Endothelial cell of umbilical vein (primary cell): Measurements from ENCODE around the gene NPY1R. TPM values are rescaled to one million over a fixed set of nuclear protein-coding genes. Genes with fewer than 3 reads are reported as not detected.

Experiments
- BruUV-seq: library from RNA; stranded (reverse); fragments of 400-500 nt; replicated peaks from 2 replicates; lab custom pipeline; 2021; lab: Mats Ljungman, UMichigan
- CTCF ChIA-PET: fragments of 300-600, 350-600 bp; sonication (Branson Sonifier 250); formaldehyde crosslinking; loops from one replicate; lab custom pipeline; 2021; ENCODE audit warnings: antibody characterized with exemption, inconsistent platforms; lab: Charles Lee
- POLR2A ChIA-PET: fragments of 300-600, 350-600 bp; sonication (Branson Sonifier 250); formaldehyde crosslinking; loops from one replicate; lab custom pipeline; 2021; ENCODE audit warnings: antibody characterized with exemption, inconsistent platforms; lab: Charles Lee
- DNase-seq: peaks from one replicate; pipeline ENCODE4 v3.0.0-alpha.2; 2011; ENCODE audit warnings: low read depth, low spot score
- FAIRE-seq: peaks from 2 replicates; lab custom pipeline; 2011; peaks lifted over from hg19 to GRCh38; lab: Jason Lieb, UNC
- H2AFZ ChIP-seq: 2 replicates; pipeline ENCODE4 v1.6.0; 2012; ENCODE audit warnings: low read depth, low read length, control low read depth, inconsistent platforms
- H3K27ac ChIP-seq: 2 replicates; pipeline ENCODE4 v1.5.1; 2011; ENCODE audit warnings: low read depth, mild to moderate bottlenecking, control low read depth, low read length, moderate library complexity; ENCODE audit not compliant: insufficient read depth
- H3K27me3 ChIP-seq, 2 experiments: 2 replicates each; pipeline versions ENCODE4 v1.6.0 to v1.6.1; 2011; ENCODE audit warnings: low read length in 2 of 2, mixed read lengths in 1 of 2; ENCODE audit not compliant: control insufficient read depth in 2 of 2, insufficient read depth in 2 of 2
- H3K36me3 ChIP-seq, 2 experiments: 2 replicates in 1 of 2; 3 replicates in 1 of 2; pipeline ENCODE4 v1.5.1; 2011; ENCODE audit warnings: low read length in 2 of 2, mild to moderate bottlenecking in 1 of 2, moderate library complexity in 1 of 2; ENCODE audit not compliant: control insufficient read depth in 2 of 2, insufficient read depth in 2 of 2; ENCODE audit errors: extremely low read depth in 1 of 2
- H3K4me1 ChIP-seq: 3 replicates; pipeline ENCODE4 v1.5.1; 2011; ENCODE audit warnings: mild to moderate bottlenecking, low read length; ENCODE audit not compliant: control insufficient read depth, insufficient read depth; ENCODE audit errors: extremely low read depth
- H3K4me2 ChIP-seq: 2 replicates; pipeline ENCODE4 v1.6.1; 2011; ENCODE audit warnings: low read length, control low read depth, mixed read lengths; ENCODE audit not compliant: insufficient read depth
- H3K4me3 ChIP-seq, 3 experiments: fragments of 200-600 bp in 1 of 3; sonication (generic), shearing (Covaris generic) in 1 of 3; replicated peaks in 1 of 3; 2 replicates each; pipeline ENCODE4 v1.5.1; 2011 to 2016; ENCODE audit warnings: control low read depth in 3 of 3, low read length in 3 of 3, mild to moderate bottlenecking in 2 of 3, inconsistent platforms in 1 of 3, low read depth in 1 of 3, moderate library complexity in 1 of 3; ENCODE audit not compliant: insufficient read depth in 1 of 3
- H3K79me2 ChIP-seq: 2 replicates; pipeline ENCODE4 v1.6.0; 2012; ENCODE audit warnings: low read length, inconsistent platforms; ENCODE audit not compliant: control insufficient read depth, insufficient read depth
- H3K9ac ChIP-seq: replicated peaks from 2 replicates; pipeline ENCODE3; 2011; ENCODE audit warnings: low read length, control low read depth; ENCODE audit not compliant: insufficient read depth; ENCODE audit errors: extremely low read depth
- H3K9me1 ChIP-seq: replicated peaks from 3 replicates; pipeline ENCODE4 v1.6.0; 2011; ENCODE audit warnings: mild to moderate bottlenecking, low read length; ENCODE audit not compliant: control insufficient read depth, insufficient read depth; ENCODE audit errors: extremely low read depth
- H3K9me3 ChIP-seq: replicated peaks from 2 replicates; pipeline ENCODE4 v1.5.1; 2012; ENCODE audit warnings: low read length, inconsistent platforms; ENCODE audit not compliant: control insufficient read depth, insufficient read depth
- H4K20me1 ChIP-seq: replicated peaks from 2 replicates; pipeline ENCODE3; 2011; ENCODE audit warnings: mild to moderate bottlenecking, low read length; ENCODE audit not compliant: control insufficient read depth, insufficient read depth; ENCODE audit errors: extremely low read depth
- EZH2 ChIP-seq: IDR thresholded peaks from 2 replicates; pipeline ENCODE4 v1.6.1; 2012; ENCODE audit warnings: borderline replicate concordance, low read depth, mild to moderate bottlenecking, moderate library complexity, low read length, inconsistent platforms; ENCODE audit not compliant: severe bottlenecking
- FOS ChIP-seq: IDR thresholded peaks from 2 replicates; pipeline ENCODE4 v1.6.1; 2011; ENCODE audit warnings: mild to moderate bottlenecking, low read length, moderate library complexity, borderline replicate concordance; ENCODE audit not compliant: insufficient read depth
- GATA2 ChIP-seq: IDR thresholded peaks from 2 replicates; pipeline ENCODE4 v1.7.0; 2011; ENCODE audit warnings: low read depth, mild to moderate bottlenecking, moderate library complexity, mixed read lengths, low read length; ENCODE audit not compliant: insufficient read length, insufficient read depth
- JUN ChIP-seq: IDR thresholded peaks from 2 replicates; pipeline ENCODE4 v1.6.1; 2011; ENCODE audit warnings: borderline replicate concordance, low read depth; ENCODE audit not compliant: insufficient read length, insufficient read depth
- MYC ChIP-seq: IDR thresholded peaks from one replicate; pipeline ENCODE4 v1.6.1; 2011; ENCODE audit warnings: mild to moderate bottlenecking, low read depth, low read length
- POLR2A ChIP-seq: IDR thresholded peaks from 2 replicates; pipeline ENCODE4 v1.6.1; 2012; ENCODE audit warnings: low read depth, mild to moderate bottlenecking, control low read depth, low read length
- POLR2AphosphoS5 ChIP-seq: IDR thresholded peaks from 2 replicates; pipeline ENCODE4 v1.6.1; 2012; ENCODE audit warnings: low read depth, mild to moderate bottlenecking, control low read depth, low read length, moderate library complexity; ENCODE audit not compliant: insufficient read depth
- dilution Hi-C: fragments of 300-500 bp; cut with MboI; formaldehyde crosslinking; loops from one replicate; pipeline ENCODE4 v1.15.0; 2019; ENCODE audit warnings: low sequenced_read_pairs; ENCODE audit not compliant: extremely low pct_ligation_motif_present
- intact Hi-C: fragments of 100-400 bp; cut with micrococcal nuclease; formaldehyde crosslinking; loops from one replicate; pipeline ENCODE4 v1.10.0; 2022
- polyA plus RNA-seq, 4 experiments: library from polyadenylated mRNA; depleted of rRNA in 3 of 4; stranded (reverse) in 3 of 4; unstranded in 1 of 4; fragments of >200 nt; gene quantifications; 2 replicates each; pipeline versions ENCODE4 v1.2.1 to v1.2.3, GENCODE V29; 2011 to 2012; ENCODE audit warnings: missing spikeins in 1 of 4
- total RNA-seq: library from RNA; stranded (reverse); gene quantifications from 2 replicates; pipeline ENCODE4 v1.2.3, GENCODE V29; 2021
- TF ChIP-seq, protein P1 (sequence below): IDR thresholded peaks from 2 replicates; pipeline ENCODE4 v1.6.1; 2011; ENCODE audit not compliant: insufficient read depth, insufficient read length
- TF ChIP-seq, protein P2 (sequence below), 2 donors: IDR thresholded peaks; 1 replicate in 1 of 2; 2 replicates in 1 of 2; pipeline ENCODE4 v1.5.1; 2011; ENCODE audit warnings: low read length in 2 of 2, mild to moderate bottlenecking in 2 of 2, moderate library complexity in 2 of 2, control low read depth in 1 of 2, inconsistent platforms in 1 of 2, low read depth in 1 of 2; ENCODE audit not compliant: insufficient read depth in 1 of 2; ENCODE audit errors: extremely low read depth in 1 of 2

The NPY1R gene
- total and polyA plus RNA-seq, 2 donors (not counting 3 experiments of a cell fraction or from before 2014, with no cell fraction given): 0.08 TPM; not detected in 1

DNA sequence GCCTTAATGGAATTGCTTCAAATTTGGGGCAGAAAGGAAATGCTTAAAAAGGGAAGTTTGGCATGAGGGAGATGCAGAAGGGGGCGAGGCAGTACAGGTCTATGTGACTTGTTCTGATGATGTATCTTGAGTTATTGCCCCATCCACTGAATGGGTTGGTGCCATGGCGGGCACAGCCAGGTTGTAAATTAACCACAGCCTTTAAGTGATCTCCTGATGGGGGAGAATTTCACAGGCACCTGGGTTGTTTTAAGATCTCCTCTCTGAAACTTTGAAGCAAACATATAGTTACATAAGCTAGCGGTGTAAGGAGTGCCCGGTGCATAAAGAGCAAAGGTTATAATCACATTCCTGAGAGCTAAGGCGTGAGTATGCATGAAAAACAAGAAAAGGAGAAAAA, 48.3 kb upstream of the NPY1R start:
- TF ChIP-seq, protein P1, sequence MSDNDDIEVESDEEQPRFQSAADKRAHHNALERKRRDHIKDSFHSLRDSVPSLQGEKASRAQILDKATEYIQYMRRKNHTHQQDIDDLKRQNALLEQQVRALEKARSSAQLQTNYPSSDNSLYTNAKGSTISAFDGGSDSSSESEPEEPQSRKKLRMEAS: no peak
- TF ChIP-seq JUN: no peak
- TF ChIP-seq POLR2A: no peak
- TF ChIP-seq, protein P2, sequence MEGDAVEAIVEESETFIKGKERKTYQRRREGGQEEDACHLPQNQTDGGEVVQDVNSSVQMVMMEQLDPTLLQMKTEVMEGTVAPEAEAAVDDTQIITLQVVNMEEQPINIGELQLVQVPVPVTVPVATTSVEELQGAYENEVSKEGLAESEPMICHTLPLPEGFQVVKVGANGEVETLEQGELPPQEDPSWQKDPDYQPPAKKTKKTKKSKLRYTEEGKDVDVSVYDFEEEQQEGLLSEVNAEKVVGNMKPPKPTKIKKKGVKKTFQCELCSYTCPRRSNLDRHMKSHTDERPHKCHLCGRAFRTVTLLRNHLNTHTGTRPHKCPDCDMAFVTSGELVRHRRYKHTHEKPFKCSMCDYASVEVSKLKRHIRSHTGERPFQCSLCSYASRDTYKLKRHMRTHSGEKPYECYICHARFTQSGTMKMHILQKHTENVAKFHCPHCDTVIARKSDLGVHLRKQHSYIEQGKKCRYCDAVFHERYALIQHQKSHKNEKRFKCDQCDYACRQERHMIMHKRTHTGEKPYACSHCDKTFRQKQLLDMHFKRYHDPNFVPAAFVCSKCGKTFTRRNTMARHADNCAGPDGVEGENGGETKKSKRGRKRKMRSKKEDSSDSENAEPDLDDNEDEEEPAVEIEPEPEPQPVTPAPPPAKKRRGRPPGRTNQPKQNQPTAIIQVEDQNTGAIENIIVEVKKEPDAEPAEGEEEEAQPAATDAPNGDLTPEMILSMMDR (IDR thresholded peaks at IDR 0.05; ENCODE audit: extremely low read depth in 1 of 2, insufficient read depth in 1 of 2, low read depth in 1 of 2, low read length in 2 of 2): no peak
- no peak for TF ChIP-seq FOS
- TF ChIP-seq GATA2: no peak
- no peak for TF ChIP-seq MYC
- no peak for TF ChIP-seq EZH2
- TF ChIP-seq POLR2AphosphoS5: no peak
- dilution Hi-C loops: no loop called here
- CTCF ChIA-PET: no interaction called here

More for the DNA sequence above, 48.3 kb upstream of the NPY1R start:
- H3K36me3 ChIP-seq: no peaks in the 10 kb centered on the region
- H3K4me3 ChIP-seq: no peak overlapping the region
- H3K9ac ChIP-seq: no peak overlapping the region
- H3K27ac ChIP-seq: no peak overlapping the region
- no peaks in the 10 kb centered on the region for H4K20me1 ChIP-seq
- POLR2A ChIA-PET: no interaction called here
- H3K9me3 ChIP-seq: no peaks in the 10 kb centered on the region
- H3K9me1 ChIP-seq: no peaks in the 10 kb centered on the region
- H2AFZ ChIP-seq: no peak overlapping the region
- FAIRE-seq: no peak
- H3K4me2 ChIP-seq: no peak overlapping the region
- H3K27me3 ChIP-seq: no peaks in the 10 kb centered on the region
- no peaks in the 10 kb centered on the region for H3K79me2 ChIP-seq
- no peaks in the 10 kb centered on the region for H3K4me1 ChIP-seq
- intact Hi-C loops: no loop called here
- DNase-seq: no peak
- BruUV-seq: no TSS peak
